Hematopoietic multipotent progenitor cell (in vitro differentiated cells): ENCODE measurements around the gene RFTN1. TPM values are rescaled to one million over a fixed set of nuclear protein-coding genes. Genes with fewer than 3 reads are reported as not detected.

ENCODE experiments used
- DNase-seq, 3 donors: peaks; one replicate each; pipeline ENCODE4 v3.0.0-alpha.2; 2011 to 2015; ENCODE audit warnings: low read depth in 2 of 3, low spot score in 2 of 3
- total RNA-seq: library from RNA; depleted of rRNA; stranded (reverse); fragments of >200 nt; gene quantifications from one replicate; pipeline ENCODE4 v1.2.3, GENCODE V29; 2012

RFTN1 gene
- total RNA-seq, 1 donor: 42.0 TPM

DNA sequence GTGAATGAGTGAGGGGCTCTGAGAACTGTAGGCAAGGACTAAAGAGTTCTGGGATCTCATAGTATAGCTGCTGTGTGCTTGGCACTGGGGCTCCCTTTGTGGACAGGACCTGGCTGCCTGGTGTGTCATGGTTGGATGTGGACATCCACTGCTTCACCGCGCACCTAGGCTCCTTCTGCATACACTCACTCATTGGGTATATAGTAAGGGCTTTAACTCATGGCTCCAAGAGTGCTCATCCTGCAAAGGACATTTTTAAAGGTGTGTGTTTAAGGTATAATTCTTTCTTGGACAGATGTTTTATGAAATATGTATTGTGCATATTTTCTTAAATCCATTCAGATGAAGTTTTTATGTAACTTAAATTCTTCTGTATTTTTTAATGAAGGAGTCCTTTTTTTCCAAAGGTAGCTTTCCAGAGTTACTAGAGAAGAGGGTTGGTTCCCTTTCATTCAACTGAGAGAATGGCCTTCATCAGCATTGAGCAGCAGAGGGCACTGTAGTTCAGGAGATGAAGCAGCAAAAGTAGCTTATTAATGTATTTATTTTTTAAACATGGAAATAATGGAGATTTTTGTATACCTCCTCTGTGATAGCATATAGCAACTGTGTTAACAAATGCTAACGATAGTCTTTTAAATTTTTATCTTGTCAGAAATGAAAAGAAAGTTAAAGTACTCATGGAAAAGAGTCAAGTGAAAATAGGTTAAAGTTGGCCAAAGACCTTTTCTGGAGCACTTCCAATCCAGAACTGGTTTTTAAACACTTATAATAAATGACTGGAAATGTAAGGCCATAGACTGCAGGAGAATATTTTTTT, 223.3 kb downstream of the RFTN1 start:
- peak in 2 of 3 donors; percentile 50 to 79 for DNase-seq

GRCh38 chr3:16289144-16289889, 224.2 kb downstream of the RFTN1 start:
- no peak for DNase-seq

DNA sequence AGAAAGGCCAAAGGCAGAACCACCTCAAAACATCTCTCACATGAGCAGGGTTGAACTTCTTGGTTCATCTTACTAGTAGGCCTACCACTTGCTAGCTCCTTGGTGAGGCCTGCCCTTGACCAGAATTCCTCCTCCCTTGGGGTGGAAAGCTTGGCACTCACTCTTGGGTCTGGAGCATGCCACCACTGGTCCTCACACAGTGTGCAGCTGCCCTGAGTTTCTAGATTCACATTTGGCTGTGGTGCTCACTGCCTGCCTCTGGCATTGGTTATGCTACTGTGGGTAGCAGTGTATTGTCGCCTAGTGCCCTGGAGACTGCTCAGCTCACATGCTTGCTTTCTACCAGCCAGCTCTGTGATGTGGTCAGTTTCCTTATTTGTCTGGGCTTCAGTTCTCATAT, 224.8 kb downstream of the RFTN1 start:
- DNase-seq: no peak

GRCh38 chr3:16286751-16287543, 226.6 kb downstream of the RFTN1 start:
- peak in 1 of 3 donors; percentile 38 for DNase-seq

- DNase-seq: peak in 1 of 3 donors; percentile 61
Measured at GRCh38 chr3:16286161-16286560, 227.3 kb downstream of the RFTN1 start.

DNA sequence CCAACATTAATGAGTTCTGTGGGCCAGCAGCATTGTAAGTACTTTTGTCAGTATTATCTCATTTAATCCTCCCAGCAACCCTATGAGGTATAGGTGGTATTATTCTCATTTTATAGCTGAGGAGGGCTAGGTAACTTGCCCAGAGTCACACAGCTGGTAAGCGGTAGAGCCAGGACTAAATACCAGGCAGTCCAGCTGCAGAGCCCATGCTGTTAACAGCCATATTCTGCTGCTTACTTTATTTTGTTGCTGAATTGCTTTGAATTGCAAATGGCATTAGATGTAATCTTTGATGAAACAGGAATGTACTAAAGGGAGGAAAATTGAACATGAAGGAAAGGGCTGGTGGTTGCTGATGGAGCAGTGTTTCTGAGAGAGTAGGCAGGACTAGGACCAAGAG, 228.9 kb downstream of the RFTN1 start:
- DNase-seq: no peak

GRCh38 chr3:16280671-16281070, 232.8 kb downstream of the RFTN1 start:
- DNase-seq: no peak

DNA sequence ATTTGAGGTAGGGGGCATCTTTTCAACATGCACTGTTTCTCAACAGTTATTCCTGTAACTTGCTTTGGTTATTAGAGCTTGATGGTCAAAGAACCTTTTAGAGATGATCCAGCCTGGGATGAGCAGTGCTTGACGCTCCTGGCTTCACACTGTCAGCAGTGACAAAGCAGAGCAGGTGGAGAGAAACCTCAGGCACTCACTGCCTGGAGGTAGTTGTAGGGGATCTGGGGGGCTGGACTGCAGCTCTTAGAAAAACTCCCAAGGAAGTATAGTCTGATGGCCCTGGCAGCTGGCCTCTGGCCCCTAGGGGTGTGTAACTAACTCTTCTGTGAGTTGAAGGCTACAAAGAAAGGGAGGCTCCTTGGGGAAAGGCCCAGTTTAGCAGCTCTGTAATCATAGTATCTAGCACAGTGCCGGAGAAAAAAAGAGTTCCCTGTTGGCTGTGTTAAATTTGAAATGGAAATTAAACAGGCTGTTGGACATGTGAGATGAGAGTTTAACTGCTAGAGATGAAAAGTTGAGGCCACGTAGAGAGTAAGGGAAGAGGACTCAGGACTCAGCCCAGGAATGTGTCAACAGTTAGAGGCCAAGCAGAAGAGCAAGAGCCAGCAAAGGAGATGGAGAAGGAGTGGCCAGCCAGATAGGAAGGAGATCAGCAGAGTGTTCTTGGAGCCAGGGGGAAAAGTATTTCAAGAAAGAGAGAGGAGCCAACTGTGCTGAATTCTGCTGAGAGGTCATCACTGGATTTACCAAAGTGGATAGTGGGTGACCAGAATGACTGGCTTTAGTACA, 234.3 kb downstream of the RFTN1 start:
- no peak for DNase-seq

DNA sequence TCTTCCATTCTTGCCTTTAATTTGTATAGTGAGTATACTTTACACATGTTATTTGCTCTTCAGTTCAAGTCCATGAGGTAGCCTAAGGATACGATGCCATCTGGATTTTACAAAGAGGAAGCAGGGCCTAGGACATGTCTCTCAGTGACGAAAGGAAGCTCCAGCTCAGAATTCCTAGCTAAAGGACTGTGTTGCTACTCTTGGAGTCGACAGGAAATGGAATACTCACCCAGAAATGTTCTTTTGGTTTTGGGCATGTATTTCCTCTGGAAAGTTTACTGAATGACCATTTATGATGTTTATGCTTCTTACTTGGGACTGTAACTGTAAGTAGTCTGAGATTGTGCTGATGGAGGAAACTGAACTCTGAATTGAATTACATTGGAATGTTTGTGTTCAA, 236.0 kb downstream of the RFTN1 start:
- no peak for DNase-seq

DNA sequence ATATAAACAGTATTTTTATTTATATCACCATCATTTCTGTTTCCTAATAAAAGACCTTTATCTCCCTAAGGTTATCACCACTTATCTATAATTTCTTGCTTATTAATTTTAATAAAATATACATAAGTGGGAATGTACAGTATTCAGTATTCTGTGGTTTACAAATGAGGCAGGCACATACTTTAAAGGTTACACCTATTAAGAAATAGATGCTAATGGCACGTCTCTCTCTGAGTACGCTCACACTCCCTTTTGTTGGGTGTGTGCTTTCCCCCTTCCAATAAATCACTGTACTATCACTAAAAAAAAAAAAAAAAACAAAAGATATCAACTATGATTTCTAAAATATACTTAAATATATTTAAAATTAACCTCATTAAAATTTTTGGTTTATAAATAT, 239.6 kb downstream of the RFTN1 start:
- no peak for DNase-seq

DNA sequence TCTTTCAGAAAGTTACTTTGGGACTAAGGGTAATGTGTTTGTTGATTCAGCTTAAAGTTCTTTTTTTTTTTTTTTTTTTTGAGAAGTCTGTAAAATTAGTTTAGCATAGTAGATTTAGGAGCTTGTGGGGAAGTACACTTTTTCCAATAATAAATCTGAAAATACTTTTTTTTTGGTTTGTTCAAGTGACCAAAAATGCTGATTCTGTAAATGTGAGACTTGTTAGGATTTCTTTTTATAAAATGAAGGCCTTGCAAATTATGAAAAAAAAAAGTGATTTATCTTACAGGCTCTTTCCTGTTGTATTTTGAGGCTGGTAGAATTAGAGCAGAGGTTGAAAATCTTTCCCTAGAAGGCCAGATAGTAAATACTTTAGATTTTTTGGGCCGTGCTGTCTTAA, 240.9 kb downstream of the RFTN1 start:
- DNase-seq: no peak

DNA sequence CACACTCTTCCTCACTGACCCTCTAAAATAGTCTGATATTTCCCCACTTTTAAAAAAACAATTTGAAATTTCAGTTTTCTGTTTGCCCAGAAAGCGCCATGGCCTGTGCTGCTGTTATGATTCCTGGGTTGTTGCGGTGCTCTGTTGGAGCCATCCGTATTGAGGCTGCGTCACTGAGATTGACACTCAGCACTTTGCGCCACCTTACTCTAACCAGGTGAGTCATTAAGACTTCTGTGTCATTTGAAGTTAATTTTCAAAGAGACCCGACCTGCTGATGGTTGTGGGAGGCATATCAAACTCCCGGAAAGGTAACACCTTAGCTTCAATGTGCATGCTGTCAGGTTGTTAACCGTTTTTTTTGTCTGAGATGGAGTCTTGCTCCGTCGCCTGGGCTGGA, 242.6 kb downstream of the RFTN1 start:
- DNase-seq: no peak

DNA sequence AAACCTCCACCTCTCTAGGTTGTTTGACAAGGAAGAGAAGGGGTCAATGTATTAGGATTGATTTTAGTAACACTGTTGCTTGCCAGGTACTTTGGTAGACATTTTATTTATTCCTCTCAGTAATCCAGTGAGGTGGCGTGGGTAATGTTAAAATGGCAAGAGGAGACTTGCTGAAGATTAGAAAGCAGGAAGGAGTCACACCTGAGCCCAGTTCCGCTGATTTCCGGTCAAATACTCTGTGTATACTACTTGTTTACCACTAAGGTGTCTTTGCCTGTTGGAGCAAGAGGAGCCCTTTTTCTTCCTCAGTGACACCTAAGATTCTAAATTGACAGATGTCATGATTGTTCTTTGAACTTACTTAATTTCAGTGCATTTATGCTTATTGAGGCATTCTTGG, 246.8 kb downstream of the RFTN1 start:
- no peak for DNase-seq

Other genes with a start within 250 kb of the RFTN1 start
- gene DPH3, start 248.8 kb downstream of the RFTN1 start, total RNA-seq: 4.6 TPM
- gene OXNAD1, start 248.5 kb downstream of the RFTN1 start, total RNA-seq: 10.0 TPM
- not detected for gene DAZL, start 91.7 kb upstream of the RFTN1 start, total RNA-seq